Measurements from ENCODE around the gene ACOT6.
"Not testable (repeated sequence)": the region's sequence is repeated elsewhere in the genome, so short reads cannot be mapped to it uniquely, and the experiment has no call there.

Gene ACOT6

GRCh38 chr14:73634011-73634833, 21.9 kb downstream of the ACOT6 start:
- TF ChIP-seq, protein P1, sequence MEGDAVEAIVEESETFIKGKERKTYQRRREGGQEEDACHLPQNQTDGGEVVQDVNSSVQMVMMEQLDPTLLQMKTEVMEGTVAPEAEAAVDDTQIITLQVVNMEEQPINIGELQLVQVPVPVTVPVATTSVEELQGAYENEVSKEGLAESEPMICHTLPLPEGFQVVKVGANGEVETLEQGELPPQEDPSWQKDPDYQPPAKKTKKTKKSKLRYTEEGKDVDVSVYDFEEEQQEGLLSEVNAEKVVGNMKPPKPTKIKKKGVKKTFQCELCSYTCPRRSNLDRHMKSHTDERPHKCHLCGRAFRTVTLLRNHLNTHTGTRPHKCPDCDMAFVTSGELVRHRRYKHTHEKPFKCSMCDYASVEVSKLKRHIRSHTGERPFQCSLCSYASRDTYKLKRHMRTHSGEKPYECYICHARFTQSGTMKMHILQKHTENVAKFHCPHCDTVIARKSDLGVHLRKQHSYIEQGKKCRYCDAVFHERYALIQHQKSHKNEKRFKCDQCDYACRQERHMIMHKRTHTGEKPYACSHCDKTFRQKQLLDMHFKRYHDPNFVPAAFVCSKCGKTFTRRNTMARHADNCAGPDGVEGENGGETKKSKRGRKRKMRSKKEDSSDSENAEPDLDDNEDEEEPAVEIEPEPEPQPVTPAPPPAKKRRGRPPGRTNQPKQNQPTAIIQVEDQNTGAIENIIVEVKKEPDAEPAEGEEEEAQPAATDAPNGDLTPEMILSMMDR (IDR thresholded peaks at IDR 0.05; ENCODE audit: extremely low read depth, missing control alignments), result no peak
- DNase-seq (ENCODE audit: low spot score), result peak; percentile 58

DNA sequence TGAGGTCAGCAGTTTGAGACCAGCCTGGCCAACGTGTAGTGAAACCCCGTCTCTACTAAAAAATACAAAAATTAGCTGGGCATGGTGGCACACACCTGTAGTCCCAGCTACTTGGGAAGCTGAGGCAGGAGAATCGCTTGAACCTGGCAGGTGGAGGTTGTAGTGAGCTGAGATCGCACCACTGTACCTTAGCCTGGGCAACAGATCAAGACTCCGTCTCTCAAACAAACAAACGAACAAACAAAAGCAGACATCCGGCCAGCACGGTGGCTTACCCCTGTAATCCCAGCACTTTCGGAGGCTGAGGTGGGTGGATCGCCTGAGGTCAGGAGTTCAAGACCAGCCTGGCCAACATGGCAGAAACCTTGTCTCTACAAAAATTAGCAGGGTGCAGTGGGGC, 24.0 kb downstream of the ACOT6 start:
- not testable (repeated sequence) for DNase-seq (ENCODE audit: low spot score)

GRCh38 chr14:73637830-73638229, 25.5 kb downstream of the ACOT6 start:
- no peak for DNase-seq (ENCODE audit: low spot score)
- TF ChIP-seq, protein P1 (IDR thresholded peaks at IDR 0.05; ENCODE audit: extremely low read depth, missing control alignments), result no peak

GRCh38 chr14:73640796-73641365, 28.6 kb downstream of the ACOT6 start:
- no peak for DNase-seq (ENCODE audit: low spot score)
- TF ChIP-seq, protein P1 (IDR thresholded peaks at IDR 0.05; ENCODE audit: extremely low read depth, missing control alignments), result no peak

- TF ChIP-seq, protein P1 (IDR thresholded peaks at IDR 0.05; ENCODE audit: extremely low read depth, missing control alignments), result no peak
- DNase-seq (ENCODE audit: low spot score), result peak; percentile 96
Observed at GRCh38 chr14:73644531-73645247, 32.4 kb downstream of the ACOT6 start, which contains the start of gene DNAL1. Gene DNAL1 (plus strand): TSS chr14:73644986. CDS start chr14:73645040, 54 bp downstream.

GRCh38 chr14:73645248-73645610, 32.9 kb downstream of the ACOT6 start:
- TF ChIP-seq, protein P1 (IDR thresholded peaks at IDR 0.05; ENCODE audit: extremely low read depth, missing control alignments), result no peak

GRCh38 chr14:73651005-73651404, 38.7 kb downstream of the ACOT6 start:
- TF ChIP-seq, protein P1 (IDR thresholded peaks at IDR 0.05; ENCODE audit: extremely low read depth, missing control alignments), result no peak
- no peak for DNase-seq (ENCODE audit: low spot score)

More at GRCh38 chr14:73645248-73645610, 32.9 kb downstream of the ACOT6 start:
- no peak for DNase-seq (ENCODE audit: low spot score)

Data from GM20000 (cell line).